Activated naive CD4-positive, alpha-beta T cell treated with anti-CD3 and anti-CD28 coated beads, Interleukin-2, amount 50 U/mL, for 16 hours (primary cell): ENCODE measurements around the gene RAI1.

Experiments used
- DNase-seq: peaks from one replicate; pipeline ENCODE4 v3.0.0-alpha.2; 2020

The RAI1 gene

GRCh38 chr17:17721140-17721668, 39.9 kb downstream of the RAI1 start:
- DNase-seq: no peak

GRCh38 chr17:17722081-17722905, 41.0 kb downstream of the RAI1 start:
- peak; percentile 18 for DNase-seq

GRCh38 chr17:17722906-17723353, 41.7 kb downstream of the RAI1 start:
- DNase-seq: peak; percentile 17

- DNase-seq: peak; percentile 51
These were observed 42.4 kb downstream of the RAI1 start for GRCh38 chr17:17723354-17724261.

GRCh38 chr17:17724307-17725010, 43.2 kb downstream of the RAI1 start:
- DNase-seq: no peak

- DNase-seq: no peak
These were observed 43.9 kb downstream of the RAI1 start for GRCh38 chr17:17725011-17725751.

- DNase-seq: no peak
These were observed 44.6 kb downstream of the RAI1 start for GRCh38 chr17:17725752-17726457.

GRCh38 chr17:17726458-17727060, 45.3 kb downstream of the RAI1 start:
- no peak for DNase-seq

GRCh38 chr17:17727111-17727659, 45.9 kb downstream of the RAI1 start:
- DNase-seq: no peak

- no peak for DNase-seq
These were observed 46.9 kb downstream of the RAI1 start for GRCh38 chr17:17728146-17728545.

- no peak for DNase-seq
These were observed 47.4 kb downstream of the RAI1 start for GRCh38 chr17:17728550-17729251.

GRCh38 chr17:17729620-17730249, 48.5 kb downstream of the RAI1 start:
- DNase-seq: peak; percentile 60

GRCh38 chr17:17730250-17730935, 49.1 kb downstream of the RAI1 start:
- no peak for DNase-seq

GRCh38 chr17:17732444-17732843, 51.2 kb downstream of the RAI1 start:
- no peak for DNase-seq

GRCh38 chr17:17732892-17733670, 51.8 kb downstream of the RAI1 start:
- no peak for DNase-seq

- no peak for DNase-seq
These were observed 55.2 kb downstream of the RAI1 start for GRCh38 chr17:17736205-17737183.
